Measurements from ENCODE around the gene PARP11. TPM values are rescaled to one million over a fixed set of nuclear protein-coding genes. Genes with fewer than 3 reads are reported as not detected.

PARP11 gene
- total RNA-seq, 1 donor from 2014 or later = 14.3 TPM

Other genes starting within 250 kb of the PARP11 start
- 0.74 TPM for gene CRACR2A, start 120.3 kb downstream of the PARP11 start, total RNA-seq